ENCODE results near the gene CT45A1.
"Not testable (repeated sequence)": the region's sequence is repeated elsewhere in the genome, so short reads cannot be mapped to it uniquely, and the experiment has no call there.

- peak; percentile 49 for TF ChIP-seq CTCF (conservative IDR thresholded peaks at IDR 0.05)
- not testable (repeated sequence) for TF ChIP-seq ZFX (IDR thresholded peaks at IDR 0.05)
These were observed at the start of gene CT45A1 for GRCh38 chrX:135713183-135713689.
